GM12878 (cell line): ENCODE measurements around the gene UGT1A8. TPM values are rescaled to one million over a fixed set of nuclear protein-coding genes. Genes with fewer than 3 reads are reported as not detected.

Source experiments
- ATAC-seq: fragments of 200-7000 bp; cut with Tn5 transposase; 3 replicates; pipeline ENCODE4 v1.9.1; 2020; ENCODE audit warnings: mild to moderate bottlenecking, moderate library complexity
- BruUV-seq: library from RNA; stranded (reverse); fragments of 400-500 nt; replicated peaks from 2 replicates; lab custom pipeline; 2021; lab: Mats Ljungman, UMichigan
- CTCF ChIA-PET: fragments of 300-600 bp; sonication (Branson Sonifier 250); formaldehyde crosslinking; extraction: SDS; loops from one replicate; lab custom pipeline; 2021; ENCODE audit warnings: inconsistent platforms; lab: Yijun Ruan, JAX
- POLR2A ChIA-PET: fragments of 350-600 bp; formaldehyde crosslinking; extraction: SDS; loops from one replicate; lab custom pipeline; 2021; ENCODE audit warnings: inconsistent platforms; lab: Charles Lee
- RAD21 ChIA-PET: fragments of 300-600 bp; sonication (Branson Sonifier 250); formaldehyde crosslinking; loops from one replicate; lab custom pipeline; 2023; ENCODE audit warnings: antibody characterized with exemption; ENCODE audit not compliant: unreplicated experiment; lab: Charles Lee
- SMC1A ChIA-PET: fragments of 300-600 bp; sonication (Branson Sonifier 250); formaldehyde crosslinking; loops from one replicate; lab custom pipeline; 2023; ENCODE audit not compliant: unreplicated experiment, uncharacterized antibody; lab: Charles Lee
- DNase-seq: peaks from one replicate; pipeline ENCODE4 v3.0.0-alpha.2; 2011; ENCODE audit warnings: low read depth, low spot score
- FAIRE-seq: peaks from 3 replicates; lab custom pipeline; 2011; peaks lifted over from hg19 to GRCh38; lab: Jason Lieb, UNC
- H2AFZ ChIP-seq: 2 replicates; pipeline ENCODE4 v1.6.0; 2011; ENCODE audit warnings: low read depth, low read length, control low read depth; ENCODE audit not compliant: control insufficient read depth
- H3K27ac ChIP-seq: 2 replicates; pipeline ENCODE4 v1.5.1; 2011; ENCODE audit warnings: control low read depth; ENCODE audit not compliant: control insufficient read depth, insufficient read depth
- H3K27me3 ChIP-seq, 2 experiments: replicated peaks in 1 of 2; 2 replicates each; pipeline versions ENCODE4 v1.6.0 to v1.6.1; 2011; ENCODE audit warnings: low read length in 1 of 2; ENCODE audit not compliant: control insufficient read depth in 2 of 2, insufficient read depth in 2 of 2
- H3K36me3 ChIP-seq, 2 experiments: 2 replicates each; pipeline ENCODE4 v1.5.1; 2011; ENCODE audit warnings: low read length in 1 of 2; ENCODE audit not compliant: control insufficient read depth in 2 of 2, insufficient read depth in 2 of 2
- H3K4me1 ChIP-seq: 2 replicates; pipeline ENCODE4 v1.6.1; 2011; ENCODE audit warnings: mild to moderate bottlenecking, low read length, moderate library complexity, mixed read lengths; ENCODE audit not compliant: control insufficient read depth, insufficient read depth
- H3K4me2 ChIP-seq: 2 replicates; pipeline ENCODE4 v1.6.0; 2011; ENCODE audit warnings: control low read depth; ENCODE audit not compliant: control insufficient read depth, insufficient read depth
- H3K4me3 ChIP-seq: fragments of 200-600 bp; sonication (generic); 2 replicates; pipeline ENCODE4 v1.5.1; 2016
- H3K79me2 ChIP-seq: 2 replicates; pipeline ENCODE4 v1.6.0; 2011; ENCODE audit warnings: low read length; ENCODE audit not compliant: control insufficient read depth, insufficient read depth
- H3K9ac ChIP-seq: 2 replicates; pipeline ENCODE4 v1.8.0; 2011; ENCODE audit warnings: low read length, control low read depth, mixed read lengths; ENCODE audit not compliant: control insufficient read depth, insufficient read depth
- H3K9me3 ChIP-seq: replicated peaks from 3 replicates; pipeline ENCODE4 v1.5.1; 2011; ENCODE audit warnings: mild to moderate bottlenecking, low read length; ENCODE audit not compliant: control insufficient read depth, insufficient read depth
- H4K20me1 ChIP-seq: 2 replicates; pipeline ENCODE4 v1.6.0; 2011; ENCODE audit not compliant: control insufficient read depth, insufficient read depth
- BMI1 ChIP-seq: fragments of 450-650 bp; IDR thresholded peaks from 2 replicates; pipeline ENCODE4 v1.6.1; 2016; ENCODE audit warnings: mild to moderate bottlenecking, moderate library complexity, borderline replicate concordance
- CEBPB ChIP-seq, 2 experiments: fragments of 150-350 bp in 1 of 2; IDR thresholded peaks; 2 replicates each; pipeline ENCODE4 v1.6.1; 2012 to 2014; ENCODE audit warnings: low read depth in 2 of 2, low read length in 2 of 2, borderline replicate concordance in 1 of 2, inconsistent platforms in 1 of 2
- MEF2A ChIP-seq: IDR thresholded peaks from 2 replicates; pipeline ENCODE4 v1.6.1; 2011; ENCODE audit warnings: low read depth, mild to moderate bottlenecking, low read length, moderate library complexity; ENCODE audit not compliant: insufficient read depth
- NR2C2 ChIP-seq: IDR thresholded peaks from 2 replicates; pipeline ENCODE4 v1.6.1; 2011; ENCODE audit warnings: borderline replicate concordance, low read depth; ENCODE audit not compliant: control insufficient read depth, insufficient read length
- SP1 ChIP-seq: IDR thresholded peaks from one replicate; pipeline ENCODE4 v1.6.1; 2011; ENCODE audit warnings: low read depth, low read length
- STAT1 ChIP-seq: fragments of 450-650 bp; conservative IDR thresholded peaks from 2 replicates; pipeline ENCODE4 v1.6.1; 2014; ENCODE audit warnings: antibody characterized with exemption, mild to moderate bottlenecking
- SUZ12 ChIP-seq: fragments of 200-600 bp; sonication (generic); IDR thresholded peaks from one replicate; pipeline ENCODE4 v1.6.1; 2018; ENCODE audit warnings: antibody characterized with exemption, mild to moderate bottlenecking; ENCODE audit not compliant: unreplicated experiment
- YY1 ChIP-seq: IDR thresholded peaks from 2 replicates; pipeline ENCODE4 v1.6.1; 2011; ENCODE audit warnings: low read depth, mild to moderate bottlenecking, low read length
- WGBS: methylation state at CpG from one replicate; pipeline ENCODE4 v1.1.6; 2016; ENCODE audit warnings: low lambda C conversion rate; ENCODE audit not compliant: insufficient replicate concordance, insufficient coverage; ENCODE audit errors: missing lambda C conversion rate; 5-methylcytosine and 5-hydroxymethylcytosine counted together
- in situ Hi-C: fragments of 300-500 bp; cut with MboI; formaldehyde crosslinking; loops from 9 replicates; pipeline ENCODE4 v1.14.3; 2018; ENCODE audit warnings: mixed read lengths
- intact Hi-C: fragments of 100-400 bp; cut with micrococcal nuclease; formaldehyde crosslinking; loops from one replicate; pipeline ENCODE4 v1.14.2; 2022; ENCODE audit not compliant: unreplicated experiment
- polyA plus RNA-seq, 11 experiments: library from polyadenylated mRNA; depleted of rRNA in 4 of 11; unstranded in 6 of 11; stranded (reverse) in 5 of 11; fragments of >200 nt; fragmentation: Nextera tagmentation in 4 of 11; fragmentation: Illumina TruSeq in 1 of 11; extraction: Ambion mirVana in 4 of 11; extraction: Trizol in 1 of 11; gene quantifications; 1 replicate in 1 of 11; 2 replicates in 10 of 11; pipeline versions ENCODE4 v1.2.1 to v1.2.3, GENCODE V29; 2011 to 2016; ENCODE audit warnings: inconsistent platforms in 2 of 11, missing spikeins in 2 of 11, low read depth in 1 of 11
- total RNA-seq, 4 experiments: library from RNA; depleted of rRNA in 3 of 4; stranded (reverse); fragments of >200 nt in 3 of 4; fragmentation: Illumina TruSeq in 1 of 4; extraction: Trizol in 1 of 4; gene quantifications; 2 replicates each; pipeline versions ENCODE4 v1.2.1 to v1.2.3, GENCODE V29; 2013 to 2021
- TF ChIP-seq, protein P1 (sequence below): IDR thresholded peaks from 2 replicates; pipeline ENCODE4 v1.6.1; 2012; ENCODE audit warnings: low read depth, low read length, improper control_type of control experiment

Gene UGT1A8
- total and polyA plus RNA-seq, 10 of the 15 experiments (the other 5 are each of a cell fraction or from before 2014, with no cell fraction given) = not detected

DNA sequence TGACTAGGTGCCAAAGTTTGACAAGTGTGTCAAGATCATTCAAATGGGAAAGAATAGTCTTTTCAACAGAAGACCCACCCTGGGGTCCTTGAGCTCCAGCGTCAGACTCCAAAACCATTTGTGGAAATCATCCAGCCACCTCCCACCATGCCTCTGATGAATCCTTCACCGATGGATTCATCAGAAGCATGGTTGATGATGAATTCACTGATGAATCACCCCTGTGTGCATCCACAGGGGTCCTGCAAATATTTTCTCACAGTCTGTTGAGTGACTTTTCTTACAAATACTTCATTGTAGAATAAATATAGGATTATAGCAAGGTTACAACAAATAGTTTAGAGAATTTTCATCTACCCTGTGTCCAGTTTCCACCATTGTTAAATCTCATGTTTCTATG, 58.6 kb downstream of the UGT1A8 start:
- BruUV-seq = no TSS peak
- no peak overlapping the region for H2AFZ ChIP-seq
- in situ Hi-C loops = no loop called here
- FAIRE-seq (no peak), ATAC-seq (no peak), DNase-seq (no peak)
- no peaks in the 10 kb centered on the region for H3K79me2 ChIP-seq
- no peaks in the 10 kb centered on the region for H3K9me3 ChIP-seq
- CTCF ChIA-PET = no interaction called here
- H3K27ac ChIP-seq = no peak overlapping the region
- no peaks in the 10 kb centered on the region for H4K20me1 ChIP-seq
- POLR2A ChIA-PET = interaction anchor here (0.5 kb wide), 1 partner anchor 160 kb away, joined by 3 read pairs; no protein-coding TSS in a partner anchor
- no peak overlapping the region for H3K4me2 ChIP-seq
- no peak overlapping the region for H3K9ac ChIP-seq
- 0% methylated on average over 2 of the region's 2 CpGs for WGBS
- intact Hi-C loops = no loop called here
- SMC1A ChIA-PET = no interaction called here
- RAD21 ChIA-PET = no interaction called here
- H3K36me3 ChIP-seq = no peaks in the 10 kb centered on the region
- no peaks in the 10 kb centered on the region; a peak in 2 of 4 replicates for H3K27me3 ChIP-seq
- TF ChIP-seq YY1 (no peak), CEBPB (IDR thresholded peaks at IDR 0.05; ENCODE audit: borderline replicate concordance in 1 of 2, low read depth in 2 of 2, low read length in 2 of 2) (no peak), STAT1 (no peak), MEF2A (no peak), SUZ12 (no peak), NR2C2 (no peak), SP1 (no peak), BMI1 (no peak)
- TF ChIP-seq, protein P1, sequence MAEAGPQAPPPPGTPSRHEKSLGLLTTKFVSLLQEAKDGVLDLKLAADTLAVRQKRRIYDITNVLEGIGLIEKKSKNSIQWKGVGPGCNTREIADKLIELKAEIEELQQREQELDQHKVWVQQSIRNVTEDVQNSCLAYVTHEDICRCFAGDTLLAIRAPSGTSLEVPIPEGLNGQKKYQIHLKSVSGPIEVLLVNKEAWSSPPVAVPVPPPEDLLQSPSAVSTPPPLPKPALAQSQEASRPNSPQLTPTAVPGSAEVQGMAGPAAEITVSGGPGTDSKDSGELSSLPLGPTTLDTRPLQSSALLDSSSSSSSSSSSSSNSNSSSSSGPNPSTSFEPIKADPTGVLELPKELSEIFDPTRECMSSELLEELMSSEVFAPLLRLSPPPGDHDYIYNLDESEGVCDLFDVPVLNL = no peak
- TF ChIP-seq, all 136 proteins: peak for 0
- Histone ChIP-seq H3K4me1 (no peaks in the 10 kb centered on the region), H3K4me3 (no peak overlapping the region)
